Natural killer cell (primary cell): Measurements from ENCODE around the gene TIGD7. TPM values are rescaled to one million over a fixed set of nuclear protein-coding genes. Genes with fewer than 3 reads are reported as not detected.
A peak's percentile ranks its signal among the peaks of the same experiment; 100 is the strongest.

Source experiments
- ATAC-seq, 3 donors: fragments of 150-1000 bp in 2 of 3; fragments of 200-7000 bp in 1 of 3; cut with Tn5 transposase; 1 replicate in 1 of 3; 2 replicates in 2 of 3; pipeline ENCODE4 v1.10.0; 2021; ENCODE audit warnings: mild to moderate bottlenecking in 2 of 3, moderate library complexity in 2 of 3
- DNase-seq, 2 donors: peaks; one replicate each; pipeline versions ENCODE4 v3.0.0 to v3.0.0-alpha.2; 2013 to 2021; ENCODE audit warnings: mixed read lengths in 1 of 2
- H3K27ac ChIP-seq: one replicate; pipeline ENCODE4 v1.5.1; 2013; ENCODE audit warnings: mild to moderate bottlenecking, low read length
- H3K27me3 ChIP-seq: one replicate; pipeline ENCODE4 v1.6.1; 2013; ENCODE audit warnings: low read length; ENCODE audit not compliant: control insufficient read depth, insufficient read depth
- H3K36me3 ChIP-seq: one replicate; pipeline ENCODE4 v1.6.1; 2013; ENCODE audit warnings: low read length; ENCODE audit not compliant: control insufficient read depth, insufficient read depth
- H3K4me1 ChIP-seq: one replicate; pipeline ENCODE4 v1.6.1; 2013; ENCODE audit warnings: low read length; ENCODE audit not compliant: control insufficient read depth, insufficient read depth
- H3K4me3 ChIP-seq: one replicate; pipeline ENCODE4 v1.5.1; 2013; ENCODE audit warnings: low read length
- H3K9me3 ChIP-seq: one replicate; pipeline ENCODE4 v1.6.1; 2013; ENCODE audit warnings: low read length; ENCODE audit not compliant: control insufficient read depth, insufficient read depth
- H3K27ac Mint-ChIP-seq, 2 donors: one replicate each; pipeline ENCODE4 v1.8.0; 2022; ENCODE audit warnings: mild to moderate bottlenecking in 2 of 2, mixed read lengths in 2 of 2, moderate library complexity in 1 of 2
- H3K27me3 Mint-ChIP-seq, 2 donors: one replicate each; pipeline ENCODE4 v1.8.0; 2022; ENCODE audit warnings: low read depth in 2 of 2, mixed read lengths in 2 of 2
- H3K36me3 Mint-ChIP-seq: one replicate; pipeline ENCODE4 v1.8.0; 2022; ENCODE audit warnings: mixed read lengths
- H3K4me1 Mint-ChIP-seq, 2 donors: one replicate each; pipeline ENCODE4 v1.8.0; 2022; ENCODE audit warnings: mixed read lengths in 2 of 2
- H3K4me3 Mint-ChIP-seq: one replicate; pipeline ENCODE4 v1.8.0; 2022; ENCODE audit warnings: mild to moderate bottlenecking, moderate library complexity, mixed read lengths
- H3K9me3 Mint-ChIP-seq, 2 donors: one replicate each; pipeline ENCODE4 v1.8.0; 2022; ENCODE audit warnings: mixed read lengths in 2 of 2
- WGBS: methylation state at CpG from one replicate; pipeline ENCODE4 v1.1.7; 2013; ENCODE audit warnings: missing lambda C conversion rate; ENCODE audit not compliant: insufficient coverage; 5-methylcytosine and 5-hydroxymethylcytosine counted together
- intact Hi-C: fragments of 100-400 bp; cut with micrococcal nuclease; formaldehyde crosslinking; loops from one replicate; pipeline ENCODE4 v1.14.2; 2022
- total RNA-seq, 4 donors: library from RNA; stranded (reverse); fragments of 120-200 nt in 1 of 4; gene quantifications; one replicate each; pipeline versions ENCODE4 v1.2.3 to v1.2.4, GENCODE V29; 2013 to 2022
- TF ChIP-seq, protein P1 (sequence below): fragments of 200-600 bp; IDR thresholded peaks from one replicate; pipeline ENCODE4 v1.8.0; 2022; ENCODE audit warnings: antibody characterized with exemption

Gene TIGD7
- total RNA-seq, 3 donors from 2014 or later (not counting 1 experiment from before 2014, with no cell fraction given), result 3.7 to 9.1 (median 3.7) TPM

DNA sequence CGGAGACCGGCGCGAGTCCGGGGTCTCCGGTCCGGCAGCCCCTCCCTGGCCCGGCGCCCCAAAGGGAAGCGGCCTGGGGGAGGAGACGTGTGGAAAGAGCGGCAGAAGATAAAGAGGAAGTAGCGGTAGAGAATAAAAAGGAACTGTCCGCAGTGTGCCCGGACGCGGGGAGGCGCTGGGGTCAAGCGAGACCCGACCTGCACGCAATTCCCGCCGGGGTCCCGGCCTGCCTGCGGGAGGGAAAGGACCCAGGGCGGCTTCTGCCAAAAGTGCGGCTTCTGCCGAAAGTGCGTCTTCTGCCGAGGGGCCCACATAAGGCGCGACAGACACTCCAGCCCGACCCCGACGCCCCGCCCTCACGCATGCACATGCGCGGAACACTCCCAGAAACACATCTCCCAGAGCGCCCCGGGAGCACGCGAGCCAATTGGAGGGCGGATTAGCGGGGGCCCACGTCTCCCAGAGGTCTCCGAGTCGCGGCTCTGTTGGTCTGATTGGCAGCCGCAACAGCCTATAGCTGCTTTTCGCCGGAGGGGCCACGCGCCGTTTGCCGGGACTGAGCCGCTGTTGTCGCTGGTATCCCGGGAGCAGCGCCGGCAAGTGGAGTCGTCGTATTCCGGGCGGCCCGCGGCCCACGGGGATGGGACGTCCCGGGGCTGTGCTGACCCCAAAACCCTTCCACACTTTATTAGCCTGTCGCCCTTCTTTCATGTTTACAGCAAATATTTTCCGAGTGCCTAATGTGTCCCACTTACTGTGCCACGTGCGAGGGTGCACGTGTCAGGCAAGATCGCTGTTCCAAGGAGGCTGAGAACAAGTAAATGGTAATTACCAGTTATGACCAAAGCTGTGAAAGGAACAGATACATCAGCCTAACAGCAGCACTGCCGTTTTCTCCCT lies 40.8 kb downstream of the TIGD7 start:
- Mint-ChIP-seq H3K4me1 (peaks cover 18 to 27% of the 10 kb centered on the region in 2 donors), H3K4me3 (peak overlapping the region; percentile 90), H3K27ac (peak overlapping the region; percentile 92 to 93), H3K36me3 (peaks cover 5% of the 10 kb centered on the region), H3K27me3 (no peaks in the 10 kb centered on the region), H3K9me3 (no peaks in the 10 kb centered on the region)
- H3K9me3 ChIP-seq, result no peaks in the 10 kb centered on the region
- no peaks in the 10 kb centered on the region for H3K27me3 ChIP-seq
- H3K27ac ChIP-seq, result peak overlapping the region; percentile 95
- no peaks in the 10 kb centered on the region for H3K36me3 ChIP-seq
- peaks cover 17% of the 10 kb centered on the region for H3K4me1 ChIP-seq
- ATAC-seq (peak; percentile 87 to 90 (median 88)), DNase-seq (peak; percentile 93 to 97)
- intact Hi-C loops, result loop anchor here (1.0 kb wide), 3 partner anchors 19 to 236 kb away; partner anchors contain the start of gene ZNF263
- TF ChIP-seq, protein P1, sequence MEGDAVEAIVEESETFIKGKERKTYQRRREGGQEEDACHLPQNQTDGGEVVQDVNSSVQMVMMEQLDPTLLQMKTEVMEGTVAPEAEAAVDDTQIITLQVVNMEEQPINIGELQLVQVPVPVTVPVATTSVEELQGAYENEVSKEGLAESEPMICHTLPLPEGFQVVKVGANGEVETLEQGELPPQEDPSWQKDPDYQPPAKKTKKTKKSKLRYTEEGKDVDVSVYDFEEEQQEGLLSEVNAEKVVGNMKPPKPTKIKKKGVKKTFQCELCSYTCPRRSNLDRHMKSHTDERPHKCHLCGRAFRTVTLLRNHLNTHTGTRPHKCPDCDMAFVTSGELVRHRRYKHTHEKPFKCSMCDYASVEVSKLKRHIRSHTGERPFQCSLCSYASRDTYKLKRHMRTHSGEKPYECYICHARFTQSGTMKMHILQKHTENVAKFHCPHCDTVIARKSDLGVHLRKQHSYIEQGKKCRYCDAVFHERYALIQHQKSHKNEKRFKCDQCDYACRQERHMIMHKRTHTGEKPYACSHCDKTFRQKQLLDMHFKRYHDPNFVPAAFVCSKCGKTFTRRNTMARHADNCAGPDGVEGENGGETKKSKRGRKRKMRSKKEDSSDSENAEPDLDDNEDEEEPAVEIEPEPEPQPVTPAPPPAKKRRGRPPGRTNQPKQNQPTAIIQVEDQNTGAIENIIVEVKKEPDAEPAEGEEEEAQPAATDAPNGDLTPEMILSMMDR, result no peak
- H3K4me3 ChIP-seq, result peak overlapping the region; percentile 77
- WGBS, result under 1% methylated on average over 77 of the region's 77 CpGs

DNA sequence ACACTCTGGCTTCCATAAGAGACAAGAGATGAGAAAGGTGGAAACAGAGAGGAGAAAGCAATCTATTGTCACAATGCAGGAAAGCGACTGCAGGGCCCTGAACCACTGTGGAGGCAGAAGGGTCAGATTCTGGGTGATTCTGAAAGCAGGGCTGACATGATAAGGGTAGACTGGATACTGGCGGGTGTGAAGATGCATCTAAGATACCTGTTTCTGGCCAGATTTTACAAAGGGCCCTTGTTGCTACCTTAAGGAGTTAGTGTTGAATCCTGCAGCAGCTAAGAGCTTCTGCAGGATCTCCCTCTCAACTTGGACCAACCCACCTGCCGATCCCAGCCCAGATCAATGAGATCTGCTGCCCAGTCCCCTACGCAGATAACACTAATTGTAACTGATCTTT lies 42.7 kb downstream of the TIGD7 start:
- H3K9me3 Mint-ChIP-seq, result no peaks in the 10 kb centered on the region
- intact Hi-C loops, result no loop called here
- 98% methylated on average over 4 of the region's 4 CpGs for WGBS
- Histone ChIP-seq H3K36me3 (no peaks in the 10 kb centered on the region), H3K9me3 (no peaks in the 10 kb centered on the region), H3K27ac (no peak overlapping the region), H3K27me3 (no peaks in the 10 kb centered on the region), H3K4me1 (peaks cover 17% of the 10 kb centered on the region), H3K4me3 (no peak overlapping the region)
- H3K36me3 Mint-ChIP-seq, result no peaks in the 10 kb centered on the region
- DNase-seq (no peak), ATAC-seq (no peak)
- H3K4me3 Mint-ChIP-seq, result peak overlapping the region; percentile 26
- TF ChIP-seq, protein P1, result no peak
- peak overlapping the region; percentile 92 to 93 for H3K27ac Mint-ChIP-seq
- H3K27me3 Mint-ChIP-seq, result peaks cover 5 to 7% of the 10 kb centered on the region in 2 donors
- H3K4me1 Mint-ChIP-seq, result peaks cover 18 to 27% of the 10 kb centered on the region in 2 donors

DNA sequence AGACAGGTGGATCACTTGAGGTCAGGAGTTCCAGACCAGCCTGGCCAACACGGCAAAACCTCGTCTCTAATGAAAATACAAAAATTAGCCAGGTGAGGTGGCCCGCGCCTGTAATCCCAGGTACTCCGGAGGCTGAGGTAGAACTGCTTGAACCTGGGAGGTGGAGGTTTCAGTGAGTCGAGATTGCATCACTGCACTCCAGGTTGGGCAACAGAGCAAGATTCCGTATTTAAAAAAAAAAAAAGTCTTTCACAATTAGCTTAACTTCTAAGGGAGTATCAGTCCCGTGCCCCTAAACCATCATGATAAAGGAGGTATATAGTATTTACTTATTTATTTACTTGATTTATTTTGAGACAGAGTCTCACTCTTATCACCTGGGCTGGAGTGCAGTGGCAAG lies 45.4 kb downstream of the TIGD7 start:
- intact Hi-C loops, result no loop called here
- Mint-ChIP-seq H3K36me3 (no peaks in the 10 kb centered on the region), H3K9me3 (no peaks in the 10 kb centered on the region), H3K27me3 (peaks cover 5 to 7% of the 10 kb centered on the region in 2 donors), H3K4me3 (no peak overlapping the region), H3K4me1 (peaks cover 5 to 22% of the 10 kb centered on the region in 2 donors), H3K27ac (no peak overlapping the region)
- DNase-seq (no peak), ATAC-seq (no peak)
- WGBS, result 96% methylated on average over 7 of the region's 8 CpGs
- Histone ChIP-seq H3K36me3 (no peaks in the 10 kb centered on the region), H3K27ac (no peak overlapping the region), H3K9me3 (no peaks in the 10 kb centered on the region), H3K27me3 (no peaks in the 10 kb centered on the region), H3K4me1 (peaks cover 20% of the 10 kb centered on the region), H3K4me3 (no peak overlapping the region)
- TF ChIP-seq, protein P1, result no peak
